ENCODE data around the gene HOXA7.

DNA sequence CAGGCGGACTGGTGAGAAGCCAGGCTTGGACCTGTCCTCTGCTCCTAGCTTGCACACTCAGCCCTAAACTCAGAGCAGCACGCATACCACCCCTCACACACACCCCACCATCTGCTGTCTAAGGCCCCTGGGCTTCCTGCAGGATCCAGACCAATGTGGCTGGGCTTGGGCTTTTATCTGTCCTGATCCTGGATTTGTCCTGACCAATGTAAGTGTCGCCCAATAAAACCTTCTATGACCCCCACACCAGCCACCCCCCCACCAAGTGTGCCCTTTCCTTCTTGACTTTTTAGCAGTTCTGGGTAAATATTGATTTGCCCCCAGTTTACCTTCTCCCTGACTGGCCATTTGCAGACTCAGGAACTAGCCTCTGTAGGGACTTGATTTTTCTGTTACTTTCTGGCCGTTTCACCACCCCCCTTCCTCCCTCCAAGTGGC, 45.1 kb upstream of the HOXA7 start:
- TF ChIP-seq JUNB (IDR thresholded peaks at IDR 0.05) (no peak), SP1 (IDR thresholded peaks at IDR 0.05; ENCODE audit: low read depth, low read length) (no peak), CEBPB (IDR thresholded peaks at IDR 0.05; ENCODE audit: borderline replicate concordance in 1 of 2, low read depth in 2 of 2, low read length in 2 of 2) (no peak), TARDBP (IDR thresholded peaks at IDR 0.05; ENCODE audit: borderline replicate concordance) (no peak), SREBF1 (IDR thresholded peaks at IDR 0.05; ENCODE audit: low read length) (no peak), RB1 (IDR thresholded peaks at IDR 0.05; ENCODE audit: borderline replicate concordance) (no peak), NFYB (IDR thresholded peaks at IDR 0.05; ENCODE audit: insufficient read depth, low read depth, low read length) (no peak), ZSCAN29 (IDR thresholded peaks at IDR 0.05) (no peak)
- TF ChIP-seq, protein P1, sequence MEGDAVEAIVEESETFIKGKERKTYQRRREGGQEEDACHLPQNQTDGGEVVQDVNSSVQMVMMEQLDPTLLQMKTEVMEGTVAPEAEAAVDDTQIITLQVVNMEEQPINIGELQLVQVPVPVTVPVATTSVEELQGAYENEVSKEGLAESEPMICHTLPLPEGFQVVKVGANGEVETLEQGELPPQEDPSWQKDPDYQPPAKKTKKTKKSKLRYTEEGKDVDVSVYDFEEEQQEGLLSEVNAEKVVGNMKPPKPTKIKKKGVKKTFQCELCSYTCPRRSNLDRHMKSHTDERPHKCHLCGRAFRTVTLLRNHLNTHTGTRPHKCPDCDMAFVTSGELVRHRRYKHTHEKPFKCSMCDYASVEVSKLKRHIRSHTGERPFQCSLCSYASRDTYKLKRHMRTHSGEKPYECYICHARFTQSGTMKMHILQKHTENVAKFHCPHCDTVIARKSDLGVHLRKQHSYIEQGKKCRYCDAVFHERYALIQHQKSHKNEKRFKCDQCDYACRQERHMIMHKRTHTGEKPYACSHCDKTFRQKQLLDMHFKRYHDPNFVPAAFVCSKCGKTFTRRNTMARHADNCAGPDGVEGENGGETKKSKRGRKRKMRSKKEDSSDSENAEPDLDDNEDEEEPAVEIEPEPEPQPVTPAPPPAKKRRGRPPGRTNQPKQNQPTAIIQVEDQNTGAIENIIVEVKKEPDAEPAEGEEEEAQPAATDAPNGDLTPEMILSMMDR (IDR thresholded peaks at IDR 0.05 in 2 of 3, conservative IDR thresholded peaks at IDR 0.05 in 1 of 3; ENCODE audit: control insufficient read depth in 2 of 3, extremely low read depth in 1 of 3, insufficient read depth in 1 of 3, low read depth in 3 of 3, low read length in 3 of 3) = no peak
- TF ChIP-seq, protein P2, sequence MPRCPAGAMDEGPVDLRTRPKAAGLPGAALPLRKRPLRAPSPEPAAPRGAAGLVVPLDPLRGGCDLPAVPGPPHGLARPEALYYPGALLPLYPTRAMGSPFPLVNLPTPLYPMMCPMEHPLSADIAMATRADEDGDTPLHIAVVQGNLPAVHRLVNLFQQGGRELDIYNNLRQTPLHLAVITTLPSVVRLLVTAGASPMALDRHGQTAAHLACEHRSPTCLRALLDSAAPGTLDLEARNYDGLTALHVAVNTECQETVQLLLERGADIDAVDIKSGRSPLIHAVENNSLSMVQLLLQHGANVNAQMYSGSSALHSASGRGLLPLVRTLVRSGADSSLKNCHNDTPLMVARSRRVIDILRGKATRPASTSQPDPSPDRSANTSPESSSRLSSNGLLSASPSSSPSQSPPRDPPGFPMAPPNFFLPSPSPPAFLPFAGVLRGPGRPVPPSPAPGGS (IDR thresholded peaks at IDR 0.05; ENCODE audit: borderline replicate concordance, insufficient read depth, low read depth, low read length, poor library complexity, severe bottlenecking) = no peak
